Measurements from ENCODE around the gene DDAH2.
"Not testable (repeated sequence)": the region's sequence is repeated elsewhere in the genome, so short reads cannot be mapped to it uniquely, and the experiment has no call there.

DDAH2 gene

GRCh38 chr6:31711233-31711632 is 17.9 kb downstream of the DDAH2 start:
- DNase-seq: no peak

GRCh38 chr6:31710523-31711219 is 18.4 kb downstream of the DDAH2 start:
- no peak for DNase-seq

GRCh38 chr6:31709157-31709556 is 19.9 kb downstream of the DDAH2 start:
- DNase-seq: not testable (repeated sequence)

- DNase-seq: no peak
These were observed 20.9 kb downstream of the DDAH2 start for GRCh38 chr6:31708224-31708623.

- DNase-seq: no peak
These were observed 21.4 kb downstream of the DDAH2 start for GRCh38 chr6:31707701-31708100.

GRCh38 chr6:31706599-31706998 is 22.5 kb downstream of the DDAH2 start, which contains the start of gene LY6G6F:
LY6G6F (plus strand) TSS chr6:31706866; CDS start chr6:31706907, 41 bp downstream.
- no peak for DNase-seq

- DNase-seq: no peak
These were observed 23.2 kb downstream of the DDAH2 start for GRCh38 chr6:31705931-31706330.

GRCh38 chr6:31702819-31703716 is 26.0 kb downstream of the DDAH2 start, which contains the start of gene ABHD16A:
ABHD16A (minus strand) TSS chr6:31703324; CDS start chr6:31703281, 43 bp downstream.
- DNase-seq: peak; percentile 88

- DNase-seq: peak; percentile 48
These were observed 26.7 kb downstream of the DDAH2 start for GRCh38 chr6:31702405-31702818.

- DNase-seq: peak; percentile 31
These were observed 27.3 kb downstream of the DDAH2 start for GRCh38 chr6:31701666-31702404.

GRCh38 chr6:31700740-31701401 is 28.2 kb downstream of the DDAH2 start:
- DNase-seq: no peak

- DNase-seq: no peak
These were observed 31.5 kb downstream of the DDAH2 start for GRCh38 chr6:31697555-31697954.

GRCh38 chr6:31693535-31693934 is 35.6 kb downstream of the DDAH2 start:
- DNase-seq: no peak

GRCh38 chr6:31692886-31693285 is 36.2 kb downstream of the DDAH2 start:
- DNase-seq: no peak

GRCh38 chr6:31692353-31692752 is 36.7 kb downstream of the DDAH2 start:
- no peak for DNase-seq

GRCh38 chr6:31691564-31692108 is 37.5 kb downstream of the DDAH2 start:
- DNase-seq: no peak

- no peak for DNase-seq
These were observed 38.0 kb downstream of the DDAH2 start for GRCh38 chr6:31691078-31691463.

GRCh38 chr6:31690231-31691077 is 38.6 kb downstream of the DDAH2 start:
- no peak for DNase-seq

- no peak for DNase-seq
These were observed 39.6 kb downstream of the DDAH2 start for GRCh38 chr6:31689249-31690110.

Measured in NCI-H1092 treated with DMSO at 0.1 percent for 48 hours (cell line).